Stimulated activated effector memory CD8-positive, alpha-beta T cell treated with anti-CD3 and anti-CD28 coated beads, Interleukin-12 subunit alpha, Interleukin-12 subunit beta, amount 100 ng/mL, for 72 hours (primary cell): ENCODE results near the gene STAC2.
A peak's percentile ranks its signal among the peaks of the same experiment; 100 is the strongest.

ENCODE experiments used
- ATAC-seq: fragments of 150-1000 bp; cut with Tn5 transposase; 2 replicates; pipeline ENCODE4 v1.10.0; 2021
- DNase-seq, 2 donors: peaks; one replicate each; pipeline ENCODE4 v3.0.0; 2021 to 2022; ENCODE audit warnings: low spot score in 2 of 2
- H3K27ac Mint-ChIP-seq: one replicate; pipeline ENCODE4 v1.8.0; 2022; ENCODE audit warnings: mild to moderate bottlenecking, mixed read lengths
- H3K36me3 Mint-ChIP-seq: one replicate; pipeline ENCODE4 v1.8.0; 2022; ENCODE audit warnings: mild to moderate bottlenecking, mixed read lengths
- H3K4me1 Mint-ChIP-seq: one replicate; pipeline ENCODE4 v1.8.0; 2022; ENCODE audit warnings: mixed read lengths
- H3K4me3 Mint-ChIP-seq: one replicate; pipeline ENCODE4 v1.8.0; 2022; ENCODE audit warnings: mild to moderate bottlenecking, mixed read lengths
- H3K9me3 Mint-ChIP-seq: one replicate; pipeline ENCODE4 v1.8.0; 2022; ENCODE audit warnings: mixed read lengths

The STAC2 gene

GRCh38 chr17:39222866-39223834, 2.6 kb downstream of the STAC2 start:
- DNase-seq (no peak), ATAC-seq (peak; percentile 12)
- Mint-ChIP-seq H3K9me3 (no peaks in the 10 kb centered on the region), H3K4me3 (peak overlapping the region; percentile 70), H3K4me1 (peaks cover 16% of the 10 kb centered on the region), H3K36me3 (no peaks in the 10 kb centered on the region), H3K27ac (no peak overlapping the region)

- ATAC-seq (no peak), DNase-seq (no peak)
- no peak overlapping the region for H3K27ac Mint-ChIP-seq
- no peaks in the 10 kb centered on the region for H3K36me3 Mint-ChIP-seq
- H3K4me1 Mint-ChIP-seq: peaks cover 20% of the 10 kb centered on the region
- no peaks in the 10 kb centered on the region for H3K9me3 Mint-ChIP-seq
- no peak overlapping the region for H3K4me3 Mint-ChIP-seq
Measured at GRCh38 chr17:39222151-39222550, 3.6 kb downstream of the STAC2 start.

- DNase-seq: no peak
- H3K4me3 Mint-ChIP-seq: no peak overlapping the region
- H3K9me3 Mint-ChIP-seq: no peaks in the 10 kb centered on the region
- H3K27ac Mint-ChIP-seq: no peak overlapping the region
- no peaks in the 10 kb centered on the region for H3K36me3 Mint-ChIP-seq
- peaks cover 20% of the 10 kb centered on the region for H3K4me1 Mint-ChIP-seq
- no peak for ATAC-seq
Measured at GRCh38 chr17:39221572-39221971, 4.2 kb downstream of the STAC2 start.

GRCh38 chr17:39219647-39220154, 6.0 kb downstream of the STAC2 start:
- DNase-seq (no peak), ATAC-seq (no peak)
- peaks cover 12% of the 10 kb centered on the region for H3K4me1 Mint-ChIP-seq
- H3K9me3 Mint-ChIP-seq: no peaks in the 10 kb centered on the region
- no peak overlapping the region for H3K27ac Mint-ChIP-seq
- no peak overlapping the region for H3K4me3 Mint-ChIP-seq
- no peaks in the 10 kb centered on the region for H3K36me3 Mint-ChIP-seq

- no peak for ATAC-seq
- Mint-ChIP-seq H3K27ac (no peak overlapping the region), H3K4me1 (peaks cover 9% of the 10 kb centered on the region), H3K9me3 (no peaks in the 10 kb centered on the region), H3K36me3 (no peaks in the 10 kb centered on the region), H3K4me3 (no peak overlapping the region)
- DNase-seq: no peak
Measured at GRCh38 chr17:39218906-39219305, 6.8 kb downstream of the STAC2 start.

GRCh38 chr17:39217734-39218369, 7.9 kb downstream of the STAC2 start:
- no peak for ATAC-seq
- Mint-ChIP-seq H3K9me3 (no peaks in the 10 kb centered on the region), H3K4me1 (peaks cover 6% of the 10 kb centered on the region), H3K27ac (no peak overlapping the region), H3K36me3 (no peaks in the 10 kb centered on the region), H3K4me3 (peak overlapping the region; percentile 23)
- no peak for DNase-seq

- H3K4me3 Mint-ChIP-seq: no peak overlapping the region
- H3K9me3 Mint-ChIP-seq: no peaks in the 10 kb centered on the region
- H3K36me3 Mint-ChIP-seq: no peaks in the 10 kb centered on the region
- ATAC-seq (no peak), DNase-seq (no peak)
- peaks cover 25% of the 10 kb centered on the region for H3K4me1 Mint-ChIP-seq
- no peak overlapping the region for H3K27ac Mint-ChIP-seq
Measured at GRCh38 chr17:39213852-39214251, 11.9 kb downstream of the STAC2 start.

GRCh38 chr17:39212841-39213480, 12.8 kb downstream of the STAC2 start:
- H3K4me1 Mint-ChIP-seq: peaks cover 30% of the 10 kb centered on the region
- ATAC-seq: no peak
- no peak overlapping the region for H3K4me3 Mint-ChIP-seq

GRCh38 chr17:39212195-39212810, 13.4 kb downstream of the STAC2 start:
- no peak for ATAC-seq

More at GRCh38 chr17:39212841-39213480, 12.8 kb downstream of the STAC2 start:
- peak overlapping the region; percentile 52 for H3K27ac Mint-ChIP-seq
- no peak for DNase-seq
- H3K36me3 Mint-ChIP-seq: no peaks in the 10 kb centered on the region
- no peaks in the 10 kb centered on the region for H3K9me3 Mint-ChIP-seq

GRCh38 chr17:39210093-39210434, 15.7 kb downstream of the STAC2 start:
- Mint-ChIP-seq H3K27ac (peak overlapping the region; percentile 79), H3K4me3 (peak overlapping the region; percentile 66), H3K36me3 (peaks cover 19% of the 10 kb centered on the region), H3K9me3 (no peaks in the 10 kb centered on the region), H3K4me1 (peaks cover 37% of the 10 kb centered on the region)
- no peak for DNase-seq
- ATAC-seq: no peak

More at GRCh38 chr17:39212195-39212810, 13.4 kb downstream of the STAC2 start:
- H3K4me1 Mint-ChIP-seq: peaks cover 30% of the 10 kb centered on the region
- DNase-seq: no peak
- H3K36me3 Mint-ChIP-seq: peaks cover under 1% of the 10 kb centered on the region
- H3K27ac Mint-ChIP-seq: no peak overlapping the region
- H3K4me3 Mint-ChIP-seq: no peak overlapping the region
- H3K9me3 Mint-ChIP-seq: no peaks in the 10 kb centered on the region

GRCh38 chr17:39209317-39210092, 16.2 kb downstream of the STAC2 start:
- H3K9me3 Mint-ChIP-seq: no peaks in the 10 kb centered on the region
- peak overlapping the region; percentile 79 for H3K27ac Mint-ChIP-seq

GRCh38 chr17:39208893-39209292, 16.9 kb downstream of the STAC2 start:
- no peak for DNase-seq
- peak overlapping the region; percentile 66 for H3K4me3 Mint-ChIP-seq
- ATAC-seq: no peak
- H3K27ac Mint-ChIP-seq: peak overlapping the region; percentile 79
- H3K9me3 Mint-ChIP-seq: no peaks in the 10 kb centered on the region
- H3K4me1 Mint-ChIP-seq: peaks cover 43% of the 10 kb centered on the region
- H3K36me3 Mint-ChIP-seq: peaks cover 30% of the 10 kb centered on the region

More at GRCh38 chr17:39209317-39210092, 16.2 kb downstream of the STAC2 start:
- ATAC-seq (peak; percentile 90), DNase-seq (peak in 1 of 2 donors; percentile 67)
- H3K4me3 Mint-ChIP-seq: peak overlapping the region; percentile 66
- H3K4me1 Mint-ChIP-seq: peaks cover 37% of the 10 kb centered on the region
- peaks cover 24% of the 10 kb centered on the region for H3K36me3 Mint-ChIP-seq

- H3K4me3 Mint-ChIP-seq: peak overlapping the region; percentile 66
- no peaks in the 10 kb centered on the region for H3K9me3 Mint-ChIP-seq
- DNase-seq: no peak
- H3K27ac Mint-ChIP-seq: peak overlapping the region; percentile 79
- H3K4me1 Mint-ChIP-seq: peaks cover 47% of the 10 kb centered on the region
- ATAC-seq: peak; percentile 17
- H3K36me3 Mint-ChIP-seq: peaks cover 38% of the 10 kb centered on the region
Measured at GRCh38 chr17:39208136-39208535, 17.6 kb downstream of the STAC2 start.

GRCh38 chr17:39205112-39205526, 20.6 kb downstream of the STAC2 start:
- Mint-ChIP-seq H3K36me3 (peaks cover 68% of the 10 kb centered on the region), H3K4me3 (no peak overlapping the region), H3K9me3 (no peaks in the 10 kb centered on the region), H3K27ac (peak overlapping the region; percentile 63), H3K4me1 (peaks cover 66% of the 10 kb centered on the region)
- DNase-seq (no peak), ATAC-seq (no peak)
